Inflammatory macrophage (primary cell): ENCODE measurements around the gene XIRP2.

ENCODE experiments used
- DNase-seq, 2 donors: peaks; one replicate each; pipeline ENCODE4 v3.0.0-alpha.2; 2020 to 2022

Gene XIRP2

GRCh38 chr2:167140330-167140729 lies 252.1 kb downstream of the XIRP2 start:
- DNase-seq, result no peak

- no peak for DNase-seq
Measured at GRCh38 chr2:167140767-167141166, 252.5 kb downstream of the XIRP2 start.

GRCh38 chr2:167142554-167142953 lies 254.3 kb downstream of the XIRP2 start:
- DNase-seq, result no peak

- no peak for DNase-seq
Measured at GRCh38 chr2:167144179-167144898, 256.1 kb downstream of the XIRP2 start.

- no peak for DNase-seq
Measured at GRCh38 chr2:167147271-167147941, 259.1 kb downstream of the XIRP2 start.

- no peak for DNase-seq
Measured at GRCh38 chr2:167151894-167152293, 263.6 kb downstream of the XIRP2 start.

- no peak for DNase-seq
Measured at GRCh38 chr2:167157523-167157922, 269.2 kb downstream of the XIRP2 start.

GRCh38 chr2:167177196-167177595 lies 288.9 kb downstream of the XIRP2 start:
- DNase-seq, result no peak

- DNase-seq, result no peak
Measured at GRCh38 chr2:167181134-167181533, 292.9 kb downstream of the XIRP2 start.

GRCh38 chr2:167181688-167182087 lies 293.4 kb downstream of the XIRP2 start:
- no peak for DNase-seq

GRCh38 chr2:167182403-167182802 lies 294.1 kb downstream of the XIRP2 start:
- DNase-seq, result no peak

GRCh38 chr2:167183931-167184330 lies 295.7 kb downstream of the XIRP2 start:
- no peak for DNase-seq

- no peak for DNase-seq
Measured at GRCh38 chr2:167186465-167186864, 298.2 kb downstream of the XIRP2 start.

- no peak for DNase-seq
Measured at GRCh38 chr2:167187049-167187727, 298.9 kb downstream of the XIRP2 start.

GRCh38 chr2:167187978-167188967 lies 300.0 kb downstream of the XIRP2 start:
- DNase-seq, result no peak

GRCh38 chr2:167190053-167190452 lies 301.8 kb downstream of the XIRP2 start:
- no peak for DNase-seq

- DNase-seq, result no peak
Measured at GRCh38 chr2:167191588-167191987, 303.3 kb downstream of the XIRP2 start.

- no peak for DNase-seq
Measured at GRCh38 chr2:167192833-167193232, 304.6 kb downstream of the XIRP2 start.

- DNase-seq, result peak; percentile 61 to 70
Measured at GRCh38 chr2:167196461-167197252, 308.4 kb downstream of the XIRP2 start.

- DNase-seq, result peak in 1 of 2 donors; percentile 35
Measured at GRCh38 chr2:167198009-167198408, 309.7 kb downstream of the XIRP2 start.

- DNase-seq, result no peak
Measured at GRCh38 chr2:167198576-167198975, 310.3 kb downstream of the XIRP2 start.

- no peak for DNase-seq
Measured at GRCh38 chr2:167200019-167200418, 311.7 kb downstream of the XIRP2 start.
